ENCODE results near the gene RAPGEF6. TPM values are rescaled to one million over a fixed set of nuclear protein-coding genes. Genes with fewer than 3 reads are reported as not detected.
"Not testable (repeated sequence)": the region's sequence is repeated elsewhere in the genome, so short reads cannot be mapped to it uniquely, and the experiment has no call there.

RAPGEF6 gene
- total RNA-seq, 1 experiment from 2014 or later = 9.7 TPM

GRCh38 chr5:131679911-131680310, 44.9 kb upstream of the RAPGEF6 start:
- intact Hi-C loops (cut with micrococcal nuclease) = loop anchor here (10.0 kb wide), 2 partner anchors 85 to 115 kb away; partner anchors contain the start of gene FNIP1
- Histone ChIP-seq H3K9ac (ENCODE audit: low read length) (no peak overlapping the region), H3K9me3 (ENCODE audit: low read length) (no peaks in the 10 kb centered on the region), H3K4me2 (ENCODE audit: low read length) (no peak overlapping the region), H4K20me1 (ENCODE audit: low read length) (no peaks in the 10 kb centered on the region), H3K9me2 (replicated peaks; ENCODE audit: low read length) (no peaks in the 10 kb centered on the region), H2AFZ (ENCODE audit: low read length) (no peak overlapping the region), H3K4me1 (ENCODE audit: insufficient read depth, low read length) (no peaks in the 10 kb centered on the region), H3K4me3 (ENCODE audit: low read length) (no peak overlapping the region), H3K79me2 (ENCODE audit: low read length) (no peaks in the 10 kb centered on the region), H3F3A (ENCODE audit: low read length, unreplicated experiment) (no peaks in the 10 kb centered on the region), H3K27me3 (ENCODE audit: low read length) (no peaks in the 10 kb centered on the region), H3K27ac (ENCODE audit: low read length) (no peak overlapping the region), H3K36me3 (ENCODE audit: low read depth, low read length) (no peaks in the 10 kb centered on the region; the same call in 1 of the 2 replicates)
- BruUV-seq (replicated peaks) = no TSS peak
- POLR2A ChIA-PET (ENCODE audit: unreplicated experiment) = no interaction called here
- CTCF ChIA-PET = interaction anchor here (0.7 kb wide), 1 partner anchor 117 kb away, joined by 4 read pairs; no protein-coding TSS in a partner anchor
- DNase-seq = no peak
- ATAC-seq = no peak
- TF ChIP-seq EZH2 (IDR thresholded peaks at IDR 0.05; ENCODE audit: low read length, unreplicated experiment) (no peak), CTCF (conservative IDR thresholded peaks at IDR 0.05; ENCODE audit: low read depth, low read length) (no peak), EZH2phosphoT487 (IDR thresholded peaks at IDR 0.05; ENCODE audit: borderline replicate concordance, low read length) (no peak)

- CTCF ChIA-PET; H4K20me1 ChIP-seq (ENCODE audit: low read length); H3K4me3 ChIP-seq (ENCODE audit: low read length); POLR2A ChIA-PET (ENCODE audit: unreplicated experiment); DNase-seq; H3K9ac ChIP-seq (ENCODE audit: low read length); H3K4me2 ChIP-seq (ENCODE audit: low read length); H3K36me3 ChIP-seq (ENCODE audit: low read depth, low read length); H3K27me3 ChIP-seq (ENCODE audit: low read length); ATAC-seq; H3K4me1 ChIP-seq (ENCODE audit: insufficient read depth, low read length); H2AFZ ChIP-seq (ENCODE audit: low read length); H3K9me3 ChIP-seq (ENCODE audit: low read length); H3F3A ChIP-seq (ENCODE audit: low read length, unreplicated experiment); H3K9me2 ChIP-seq (replicated peaks; ENCODE audit: low read length); H3K79me2 ChIP-seq (ENCODE audit: low read length); H3K27ac ChIP-seq (ENCODE audit: low read length); BruUV-seq (replicated peaks): not testable (repeated sequence)
- intact Hi-C loops (cut with micrococcal nuclease) = loop anchor here (10.0 kb wide), 1 partner anchor 83 kb away; no protein-coding TSS in a partner anchor
These were observed 43.2 kb upstream of the RAPGEF6 start for GRCh38 chr5:131678273-131678672.

- H3K9me3 ChIP-seq (ENCODE audit: low read length) = no peaks in the 10 kb centered on the region
- H3K27me3 ChIP-seq (ENCODE audit: low read length) = no peaks in the 10 kb centered on the region
- no peaks in the 10 kb centered on the region for H3F3A ChIP-seq (ENCODE audit: low read length, unreplicated experiment)
- H3K9ac ChIP-seq (ENCODE audit: low read length) = no peak overlapping the region
- POLR2A ChIA-PET (ENCODE audit: unreplicated experiment) = no interaction called here
- H3K9me2 ChIP-seq (replicated peaks; ENCODE audit: low read length) = no peaks in the 10 kb centered on the region
- CTCF ChIA-PET = no interaction called here
- no peak overlapping the region for H2AFZ ChIP-seq (ENCODE audit: low read length)
- no peaks in the 10 kb centered on the region for H3K79me2 ChIP-seq (ENCODE audit: low read length)
- TF ChIP-seq EZH2 (IDR thresholded peaks at IDR 0.05; ENCODE audit: low read length, unreplicated experiment) (no peak), EZH2phosphoT487 (IDR thresholded peaks at IDR 0.05; ENCODE audit: borderline replicate concordance, low read length) (no peak), CTCF (conservative IDR thresholded peaks at IDR 0.05; ENCODE audit: low read depth, low read length) (no peak)
- no peak overlapping the region for H3K4me2 ChIP-seq (ENCODE audit: low read length)
- DNase-seq = no peak
- H3K36me3 ChIP-seq (ENCODE audit: low read depth, low read length) = peaks cover 4% of the 10 kb centered on the region; the same call in 1 of the 2 replicates
- BruUV-seq (replicated peaks) = no TSS peak
- intact Hi-C loops (cut with micrococcal nuclease) = loop anchor here (10.0 kb wide), 1 partner anchor 82 kb away; no protein-coding TSS in a partner anchor
- no peak overlapping the region for H3K27ac ChIP-seq (ENCODE audit: low read length)
- no peak overlapping the region for H3K4me3 ChIP-seq (ENCODE audit: low read length)
- H3K4me1 ChIP-seq (ENCODE audit: insufficient read depth, low read length) = no peaks in the 10 kb centered on the region
- no peaks in the 10 kb centered on the region for H4K20me1 ChIP-seq (ENCODE audit: low read length)
- ATAC-seq = no peak
These were observed 42.1 kb upstream of the RAPGEF6 start for GRCh38 chr5:131677115-131677514.
